Panc1 (cell line): Measurements from ENCODE around the gene GZMM. TPM values are rescaled to one million over a fixed set of nuclear protein-coding genes. Genes with fewer than 3 reads are reported as not detected.

Experiments
- ATAC-seq: fragments of 200-7000 bp; cut with Tn5 transposase; 2 replicates; pipeline ENCODE4 v1.9.1; 2020; ENCODE audit warnings: mild to moderate bottlenecking, moderate library complexity
- BruUV-seq: library from RNA; stranded (reverse); fragments of 400-500 nt; replicated peaks from 2 replicates; lab custom pipeline; 2021; lab: Mats Ljungman, UMichigan
- CTCF ChIA-PET: fragments of 300-600 bp; sonication (Branson Sonifier 250); formaldehyde crosslinking; loops from one replicate; lab custom pipeline; 2022; ENCODE audit warnings: antibody characterized with exemption; lab: Charles Lee
- POLR2A ChIA-PET: fragments of 300-600 bp; sonication (Branson Sonifier 250); formaldehyde crosslinking; loops from one replicate; lab custom pipeline; 2022; ENCODE audit warnings: antibody characterized with exemption; lab: Charles Lee
- DNase-seq: peaks from one replicate; pipeline ENCODE4 v3.0.0-alpha.2; 2010; ENCODE audit warnings: low read depth, low spot score
- H3K27ac ChIP-seq: 2 replicates; pipeline ENCODE4 v1.5.1; 2011; ENCODE audit warnings: mild to moderate bottlenecking, low read length, inconsistent platforms
- H3K27me3 ChIP-seq: fragments of 200-500 bp; sonication (Bioruptor generic); 2 replicates; pipeline ENCODE4 v1.6.0; 2014; ENCODE audit warnings: low read length, inconsistent platforms; ENCODE audit not compliant: control insufficient read depth, insufficient read depth
- H3K36me3 ChIP-seq: fragments of 200-500 bp; sonication (Bioruptor generic); 2 replicates; pipeline ENCODE4 v1.5.1; 2014; ENCODE audit warnings: inconsistent platforms, mild to moderate bottlenecking, low read length, moderate library complexity; ENCODE audit not compliant: control insufficient read depth, insufficient read depth
- H3K4me1 ChIP-seq: 2 replicates; pipeline ENCODE4 v1.5.1; 2011; ENCODE audit warnings: inconsistent platforms, mild to moderate bottlenecking, low read length, moderate library complexity; ENCODE audit not compliant: control insufficient read depth, insufficient read depth
- H3K4me3 ChIP-seq, 2 experiments: 2 replicates each; pipeline ENCODE4 v1.5.1; 2011 to 2012; ENCODE audit warnings: low read depth in 2 of 2, low read length in 2 of 2, mild to moderate bottlenecking in 2 of 2, inconsistent platforms in 1 of 2, moderate library complexity in 1 of 2
- H3K9me3 ChIP-seq: fragments of 200-500 bp; sonication (Bioruptor generic); 2 replicates; pipeline ENCODE4 v1.5.1; 2014; ENCODE audit warnings: low read depth, mild to moderate bottlenecking, inconsistent platforms, low read length, moderate library complexity; ENCODE audit not compliant: control insufficient read depth, insufficient read depth
- CTCF ChIP-seq: fragments of 450-650 bp; IDR thresholded peaks from 2 replicates; pipeline ENCODE4 v1.5.1; 2017; ENCODE audit warnings: mild to moderate bottlenecking
- POLR2AphosphoS5 ChIP-seq: IDR thresholded peaks from 2 replicates; pipeline ENCODE4 v1.6.1; 2012; ENCODE audit warnings: mild to moderate bottlenecking, low read depth, low read length, moderate library complexity
- SIN3A ChIP-seq: IDR thresholded peaks from 2 replicates; pipeline ENCODE4 v1.6.1; 2012; ENCODE audit warnings: low read depth, mild to moderate bottlenecking, low read length, moderate library complexity, borderline replicate concordance; ENCODE audit not compliant: insufficient read depth
- TCF7L2 ChIP-seq: IDR thresholded peaks from 2 replicates; pipeline ENCODE4 v1.6.1; 2011; ENCODE audit warnings: mild to moderate bottlenecking, low read depth, low read length, inconsistent platforms
- in situ Hi-C: cut with HindIII; loops from 2 replicates; pipeline ENCODE4 v1.10.0; 2016; ENCODE audit warnings: low sequenced_read_pairs, low pct_unique_long_range_greater_than_20kb
- intact Hi-C: fragments of 100-400 bp; cut with micrococcal nuclease; formaldehyde crosslinking; loops from one replicate; pipeline ENCODE4 v1.10.0; 2022; ENCODE audit not compliant: unreplicated experiment
- total RNA-seq: library from RNA; stranded (reverse); gene quantifications from one replicate; pipeline ENCODE4 v1.2.1, GENCODE V29; 2021; ENCODE audit not compliant: unreplicated experiment
- TF ChIP-seq, protein P1 (sequence below), 2 experiments: IDR thresholded peaks; 2 replicates each; pipeline ENCODE4 v1.6.1; 2011 to 2012; ENCODE audit warnings: low read depth in 2 of 2, control low read depth in 1 of 2, low read length in 1 of 2, mild to moderate bottlenecking in 1 of 2, moderate library complexity in 1 of 2; ENCODE audit not compliant: insufficient read depth in 1 of 2

The GZMM gene
- total RNA-seq, 1 experiment from 2014 or later = 0.69 TPM

GRCh38 chr19:495081-495401 lies 48.8 kb upstream of the GZMM start:
- POLR2A ChIA-PET = no interaction called here

GRCh38 chr19:495402-496111 lies 48.3 kb upstream of the GZMM start:
- no peaks in the 10 kb centered on the region for H3K27me3 ChIP-seq
- no TSS peak for BruUV-seq
- no peaks in the 10 kb centered on the region for H3K36me3 ChIP-seq
- TF ChIP-seq, protein P1, sequence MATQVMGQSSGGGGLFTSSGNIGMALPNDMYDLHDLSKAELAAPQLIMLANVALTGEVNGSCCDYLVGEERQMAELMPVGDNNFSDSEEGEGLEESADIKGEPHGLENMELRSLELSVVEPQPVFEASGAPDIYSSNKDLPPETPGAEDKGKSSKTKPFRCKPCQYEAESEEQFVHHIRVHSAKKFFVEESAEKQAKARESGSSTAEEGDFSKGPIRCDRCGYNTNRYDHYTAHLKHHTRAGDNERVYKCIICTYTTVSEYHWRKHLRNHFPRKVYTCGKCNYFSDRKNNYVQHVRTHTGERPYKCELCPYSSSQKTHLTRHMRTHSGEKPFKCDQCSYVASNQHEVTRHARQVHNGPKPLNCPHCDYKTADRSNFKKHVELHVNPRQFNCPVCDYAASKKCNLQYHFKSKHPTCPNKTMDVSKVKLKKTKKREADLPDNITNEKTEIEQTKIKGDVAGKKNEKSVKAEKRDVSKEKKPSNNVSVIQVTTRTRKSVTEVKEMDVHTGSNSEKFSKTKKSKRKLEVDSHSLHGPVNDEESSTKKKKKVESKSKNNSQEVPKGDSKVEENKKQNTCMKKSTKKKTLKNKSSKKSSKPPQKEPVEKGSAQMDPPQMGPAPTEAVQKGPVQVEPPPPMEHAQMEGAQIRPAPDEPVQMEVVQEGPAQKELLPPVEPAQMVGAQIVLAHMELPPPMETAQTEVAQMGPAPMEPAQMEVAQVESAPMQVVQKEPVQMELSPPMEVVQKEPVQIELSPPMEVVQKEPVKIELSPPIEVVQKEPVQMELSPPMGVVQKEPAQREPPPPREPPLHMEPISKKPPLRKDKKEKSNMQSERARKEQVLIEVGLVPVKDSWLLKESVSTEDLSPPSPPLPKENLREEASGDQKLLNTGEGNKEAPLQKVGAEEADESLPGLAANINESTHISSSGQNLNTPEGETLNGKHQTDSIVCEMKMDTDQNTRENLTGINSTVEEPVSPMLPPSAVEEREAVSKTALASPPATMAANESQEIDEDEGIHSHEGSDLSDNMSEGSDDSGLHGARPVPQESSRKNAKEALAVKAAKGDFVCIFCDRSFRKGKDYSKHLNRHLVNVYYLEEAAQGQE (IDR thresholded peaks at IDR 0.05; ENCODE audit: insufficient read depth in 1 of 2, low read depth in 2 of 2, low read length in 1 of 2) = no peak
- TF ChIP-seq CTCF (peak; percentile 96), TCF7L2 (no peak)
- ChIA-PET CTCF (interaction anchor here (0.6 to 1.2 kb wide), 2 partner anchors 11 to 51 kb away, joined by 3 to 6 read pairs; no protein-coding TSS in a partner anchor), POLR2A (no interaction called here)
- H3K4me1 ChIP-seq = peaks cover 7% of the 10 kb centered on the region
- in situ Hi-C loops (no loop called here), intact Hi-C loops (no loop called here)
- DNase-seq = no peak
- no peaks in the 10 kb centered on the region for H3K9me3 ChIP-seq
- ATAC-seq = peak; percentile 78
- H3K27ac ChIP-seq = no peak overlapping the region
- no peak overlapping the region for H3K4me3 ChIP-seq

More at GRCh38 chr19:495081-495401, 48.8 kb upstream of the GZMM start:
- BruUV-seq = no TSS peak
- in situ Hi-C loops (no loop called here), intact Hi-C loops (no loop called here)
- Histone ChIP-seq H3K36me3 (no peaks in the 10 kb centered on the region), H3K4me3 (no peak overlapping the region), H3K27ac (no peak overlapping the region), H3K9me3 (no peaks in the 10 kb centered on the region), H3K4me1 (peaks cover 10% of the 10 kb centered on the region), H3K27me3 (no peaks in the 10 kb centered on the region)
- ATAC-seq (peak; percentile 10; the same call in 1 of the 2 replicates), DNase-seq (no peak)
- CTCF ChIA-PET = interaction anchor here (0.6 to 1.2 kb wide), 2 partner anchors 11 to 51 kb away, joined by 3 to 6 read pairs; no protein-coding TSS in a partner anchor
- TF ChIP-seq, protein P1 (IDR thresholded peaks at IDR 0.05; ENCODE audit: insufficient read depth in 1 of 2, low read depth in 2 of 2, low read length in 1 of 2) = no peak
- no peak for TF ChIP-seq SIN3A
- TF ChIP-seq TCF7L2 = no peak
- TF ChIP-seq CTCF = no peak
- TF ChIP-seq POLR2AphosphoS5 = no peak
